GM12878 (cell line): ENCODE results near the gene FGD5. TPM values are rescaled to one million over a fixed set of nuclear protein-coding genes. Genes with fewer than 3 reads are reported as not detected.

ENCODE experiments used
- ATAC-seq: fragments of 200-7000 bp; cut with Tn5 transposase; 3 replicates; pipeline ENCODE4 v1.9.1; 2020; ENCODE audit warnings: mild to moderate bottlenecking, moderate library complexity
- BruUV-seq: library from RNA; stranded (reverse); fragments of 400-500 nt; replicated peaks from 2 replicates; lab custom pipeline; 2021; lab: Mats Ljungman, UMichigan
- CTCF ChIA-PET: fragments of 300-600 bp; sonication (Branson Sonifier 250); formaldehyde crosslinking; extraction: SDS; loops from one replicate; lab custom pipeline; 2021; ENCODE audit warnings: inconsistent platforms; lab: Yijun Ruan, JAX
- POLR2A ChIA-PET: fragments of 350-600 bp; formaldehyde crosslinking; extraction: SDS; loops from one replicate; lab custom pipeline; 2021; ENCODE audit warnings: inconsistent platforms; lab: Charles Lee
- RAD21 ChIA-PET: fragments of 300-600 bp; sonication (Branson Sonifier 250); formaldehyde crosslinking; loops from one replicate; lab custom pipeline; 2023; ENCODE audit warnings: antibody characterized with exemption; ENCODE audit not compliant: unreplicated experiment; lab: Charles Lee
- SMC1A ChIA-PET: fragments of 300-600 bp; sonication (Branson Sonifier 250); formaldehyde crosslinking; loops from one replicate; lab custom pipeline; 2023; ENCODE audit not compliant: unreplicated experiment, uncharacterized antibody; lab: Charles Lee
- DNase-seq: peaks from one replicate; pipeline ENCODE4 v3.0.0-alpha.2; 2011; ENCODE audit warnings: low read depth, low spot score
- FAIRE-seq: peaks from 3 replicates; lab custom pipeline; 2011; peaks lifted over from hg19 to GRCh38; lab: Jason Lieb, UNC
- H2AFZ ChIP-seq: 2 replicates; pipeline ENCODE4 v1.6.0; 2011; ENCODE audit warnings: low read depth, low read length, control low read depth; ENCODE audit not compliant: control insufficient read depth
- H3K27ac ChIP-seq: 2 replicates; pipeline ENCODE4 v1.5.1; 2011; ENCODE audit warnings: control low read depth; ENCODE audit not compliant: control insufficient read depth, insufficient read depth
- H3K27me3 ChIP-seq, 2 experiments: replicated peaks in 1 of 2; 2 replicates each; pipeline versions ENCODE4 v1.6.0 to v1.6.1; 2011; ENCODE audit warnings: low read length in 1 of 2; ENCODE audit not compliant: control insufficient read depth in 2 of 2, insufficient read depth in 2 of 2
- H3K36me3 ChIP-seq, 2 experiments: 2 replicates each; pipeline ENCODE4 v1.5.1; 2011; ENCODE audit warnings: low read length in 1 of 2; ENCODE audit not compliant: control insufficient read depth in 2 of 2, insufficient read depth in 2 of 2
- H3K4me1 ChIP-seq: 2 replicates; pipeline ENCODE4 v1.6.1; 2011; ENCODE audit warnings: mild to moderate bottlenecking, low read length, moderate library complexity, mixed read lengths; ENCODE audit not compliant: control insufficient read depth, insufficient read depth
- H3K4me2 ChIP-seq: 2 replicates; pipeline ENCODE4 v1.6.0; 2011; ENCODE audit warnings: control low read depth; ENCODE audit not compliant: control insufficient read depth, insufficient read depth
- H3K4me3 ChIP-seq: fragments of 200-600 bp; sonication (generic); 2 replicates; pipeline ENCODE4 v1.5.1; 2016
- H3K79me2 ChIP-seq: 2 replicates; pipeline ENCODE4 v1.6.0; 2011; ENCODE audit warnings: low read length; ENCODE audit not compliant: control insufficient read depth, insufficient read depth
- H3K9ac ChIP-seq: 2 replicates; pipeline ENCODE4 v1.8.0; 2011; ENCODE audit warnings: low read length, control low read depth, mixed read lengths; ENCODE audit not compliant: control insufficient read depth, insufficient read depth
- H3K9me3 ChIP-seq: replicated peaks from 3 replicates; pipeline ENCODE4 v1.5.1; 2011; ENCODE audit warnings: mild to moderate bottlenecking, low read length; ENCODE audit not compliant: control insufficient read depth, insufficient read depth
- H4K20me1 ChIP-seq: 2 replicates; pipeline ENCODE4 v1.6.0; 2011; ENCODE audit not compliant: control insufficient read depth, insufficient read depth
- ASH2L ChIP-seq: fragments of 300-600, 200-600 bp; sonication (generic); IDR thresholded peaks from 2 replicates; pipeline ENCODE4 v1.6.1; 2017; ENCODE audit warnings: low read depth, mild to moderate bottlenecking, borderline replicate concordance
- CBX5 ChIP-seq: sonication (generic); IDR thresholded peaks from 2 replicates; pipeline ENCODE4 v1.6.1; 2016; ENCODE audit warnings: low read depth, moderate library complexity, mild to moderate bottlenecking, inconsistent platforms
- CHD1 ChIP-seq: IDR thresholded peaks from 2 replicates; pipeline ENCODE4 v1.6.1; 2012; ENCODE audit warnings: low read depth, low read length, improper control_type of control experiment
- EP300 ChIP-seq, 2 experiments: fragments of 150-350 bp in 1 of 2; IDR thresholded peaks; 2 replicates each; pipeline ENCODE4 v1.6.1; 2011 to 2012; ENCODE audit warnings: low read depth in 2 of 2, low read length in 2 of 2, borderline replicate concordance in 1 of 2, improper control_type of control experiment in 1 of 2, inconsistent platforms in 1 of 2; ENCODE audit not compliant: control insufficient read depth in 1 of 2
- KDM1A ChIP-seq: fragments of 200-600 bp; sonication (generic); IDR thresholded peaks from 2 replicates; pipeline ENCODE4 v1.6.1; 2016; ENCODE audit warnings: borderline replicate concordance
- MYB ChIP-seq: fragments of 150-350 bp; IDR thresholded peaks from 2 replicates; pipeline ENCODE4 v1.6.1; 2014; ENCODE audit warnings: mild to moderate bottlenecking, low read depth, low read length, borderline replicate concordance
- NR2C1 ChIP-seq: fragments of 450-650 bp; IDR thresholded peaks from 2 replicates; pipeline ENCODE4 v1.6.1; 2017; ENCODE audit warnings: antibody characterized with exemption, mild to moderate bottlenecking, moderate library complexity
- NRF1 ChIP-seq: conservative IDR thresholded peaks from 2 replicates; pipeline ENCODE4 v1.6.1; 2011; ENCODE audit warnings: mild to moderate bottlenecking, low read depth, low read length, improper control_type of control experiment
- POLR2AphosphoS2 ChIP-seq: IDR thresholded peaks from 2 replicates; pipeline ENCODE4 v1.6.1; 2011; ENCODE audit warnings: low read depth, mild to moderate bottlenecking, low read length, improper control_type of control experiment, moderate library complexity
- RAD51 ChIP-seq: fragments of 450-650 bp; IDR thresholded peaks from 2 replicates; pipeline ENCODE4 v1.6.1; 2016; ENCODE audit warnings: moderate library complexity, mild to moderate bottlenecking, inconsistent platforms
- SIN3A ChIP-seq: IDR thresholded peaks from 2 replicates; pipeline ENCODE4 v1.6.1; 2012; ENCODE audit warnings: low read depth, low read length, improper control_type of control experiment
- SUZ12 ChIP-seq: fragments of 200-600 bp; sonication (generic); IDR thresholded peaks from one replicate; pipeline ENCODE4 v1.6.1; 2018; ENCODE audit warnings: antibody characterized with exemption, mild to moderate bottlenecking; ENCODE audit not compliant: unreplicated experiment
- ZNF207 ChIP-seq: fragments of 450-650 bp; IDR thresholded peaks from 2 replicates; pipeline ENCODE4 v1.6.1; 2014; ENCODE audit warnings: antibody characterized with exemption, mild to moderate bottlenecking, borderline replicate concordance
- WGBS: methylation state at CpG from one replicate; pipeline ENCODE4 v1.1.6; 2016; ENCODE audit warnings: low lambda C conversion rate; ENCODE audit not compliant: insufficient replicate concordance, insufficient coverage; ENCODE audit errors: missing lambda C conversion rate; 5-methylcytosine and 5-hydroxymethylcytosine counted together
- in situ Hi-C: fragments of 300-500 bp; cut with MboI; formaldehyde crosslinking; loops from 9 replicates; pipeline ENCODE4 v1.14.3; 2018; ENCODE audit warnings: mixed read lengths
- intact Hi-C: fragments of 100-400 bp; cut with micrococcal nuclease; formaldehyde crosslinking; loops from one replicate; pipeline ENCODE4 v1.14.2; 2022; ENCODE audit not compliant: unreplicated experiment
- polyA plus RNA-seq, 11 experiments: library from polyadenylated mRNA; depleted of rRNA in 4 of 11; unstranded in 6 of 11; stranded (reverse) in 5 of 11; fragments of >200 nt; fragmentation: Nextera tagmentation in 4 of 11; fragmentation: Illumina TruSeq in 1 of 11; extraction: Ambion mirVana in 4 of 11; extraction: Trizol in 1 of 11; gene quantifications; 1 replicate in 1 of 11; 2 replicates in 10 of 11; pipeline versions ENCODE4 v1.2.1 to v1.2.3, GENCODE V29; 2011 to 2016; ENCODE audit warnings: inconsistent platforms in 2 of 11, missing spikeins in 2 of 11, low read depth in 1 of 11
- total RNA-seq, 4 experiments: library from RNA; depleted of rRNA in 3 of 4; stranded (reverse); fragments of >200 nt in 3 of 4; fragmentation: Illumina TruSeq in 1 of 4; extraction: Trizol in 1 of 4; gene quantifications; 2 replicates each; pipeline versions ENCODE4 v1.2.1 to v1.2.3, GENCODE V29; 2013 to 2021
- TF ChIP-seq, protein P1 (sequence below): IDR thresholded peaks from 2 replicates; pipeline ENCODE4 v1.6.1; 2012; ENCODE audit warnings: low read length, inconsistent platforms
- TF ChIP-seq, protein P2 (sequence below): fragments of 150-350 bp; IDR thresholded peaks from 2 replicates; pipeline ENCODE4 v1.6.1; 2014; ENCODE audit warnings: mild to moderate bottlenecking, low read depth, low read length

Gene FGD5
- total and polyA plus RNA-seq, 10 of the 15 experiments (the other 5 are each of a cell fraction or from before 2014, with no cell fraction given): 0.03 to 0.13 (median 0.11) TPM; not detected in 3

DNA sequence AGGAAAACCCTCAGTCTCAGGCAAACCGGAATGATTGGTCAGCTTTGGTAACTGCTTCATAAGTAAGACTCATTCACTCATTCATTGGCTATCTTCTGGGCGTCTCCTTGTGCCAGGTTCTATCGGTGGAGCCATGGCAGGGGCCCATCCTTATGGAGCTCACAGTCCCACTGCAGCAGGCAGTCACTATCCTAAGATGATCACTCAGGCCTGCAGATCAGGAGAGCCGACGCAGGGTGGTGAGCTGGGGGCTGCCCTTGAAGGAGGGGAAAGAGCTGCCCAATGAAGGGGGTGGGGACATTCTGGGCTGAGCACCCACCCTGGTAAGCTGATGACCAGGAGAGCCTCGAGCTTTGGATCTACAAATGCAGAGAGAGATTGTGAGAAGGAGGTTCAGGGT lies 20.5 kb upstream of the FGD5 start:
- in situ Hi-C loops: loop anchor here (5.0 kb wide), 1 partner anchor 124 kb away; no protein-coding TSS in a partner anchor

More for the DNA sequence above, 20.5 kb upstream of the FGD5 start:
- no peak for FAIRE-seq
- Histone ChIP-seq H3K79me2 (no peaks in the 10 kb centered on the region), H3K27me3 (peaks cover 1 to 2% of the 10 kb centered on the region in 2 experiments; a peak in 2 of 4 replicates), H3K9ac (no peak overlapping the region), H3K27ac (no peak overlapping the region), H3K9me3 (no peaks in the 10 kb centered on the region), H3K36me3 (no peaks in the 10 kb centered on the region), H4K20me1 (no peaks in the 10 kb centered on the region), H3K4me2 (no peak overlapping the region), H2AFZ (no peak overlapping the region), H3K4me3 (no peak overlapping the region), H3K4me1 (no peaks in the 10 kb centered on the region)
- 35% methylated on average over 6 of the region's 6 CpGs for WGBS
- POLR2A ChIA-PET: no interaction called here
- intact Hi-C loops: no loop called here
- no peak for TF ChIP-seq SIN3A
- no peak for TF ChIP-seq ZNF207
- TF ChIP-seq ASH2L: no peak
- no peak for TF ChIP-seq NRF1
- TF ChIP-seq, protein P1, sequence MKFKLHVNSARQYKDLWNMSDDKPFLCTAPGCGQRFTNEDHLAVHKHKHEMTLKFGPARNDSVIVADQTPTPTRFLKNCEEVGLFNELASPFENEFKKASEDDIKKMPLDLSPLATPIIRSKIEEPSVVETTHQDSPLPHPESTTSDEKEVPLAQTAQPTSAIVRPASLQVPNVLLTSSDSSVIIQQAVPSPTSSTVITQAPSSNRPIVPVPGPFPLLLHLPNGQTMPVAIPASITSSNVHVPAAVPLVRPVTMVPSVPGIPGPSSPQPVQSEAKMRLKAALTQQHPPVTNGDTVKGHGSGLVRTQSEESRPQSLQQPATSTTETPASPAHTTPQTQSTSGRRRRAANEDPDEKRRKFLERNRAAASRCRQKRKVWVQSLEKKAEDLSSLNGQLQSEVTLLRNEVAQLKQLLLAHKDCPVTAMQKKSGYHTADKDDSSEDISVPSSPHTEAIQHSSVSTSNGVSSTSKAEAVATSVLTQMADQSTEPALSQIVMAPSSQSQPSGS: no peak
- no peak for TF ChIP-seq SUZ12
- no peak for TF ChIP-seq KDM1A
- TF ChIP-seq NR2C1: no peak
- no peak for TF ChIP-seq CBX5
- TF ChIP-seq, protein P2, sequence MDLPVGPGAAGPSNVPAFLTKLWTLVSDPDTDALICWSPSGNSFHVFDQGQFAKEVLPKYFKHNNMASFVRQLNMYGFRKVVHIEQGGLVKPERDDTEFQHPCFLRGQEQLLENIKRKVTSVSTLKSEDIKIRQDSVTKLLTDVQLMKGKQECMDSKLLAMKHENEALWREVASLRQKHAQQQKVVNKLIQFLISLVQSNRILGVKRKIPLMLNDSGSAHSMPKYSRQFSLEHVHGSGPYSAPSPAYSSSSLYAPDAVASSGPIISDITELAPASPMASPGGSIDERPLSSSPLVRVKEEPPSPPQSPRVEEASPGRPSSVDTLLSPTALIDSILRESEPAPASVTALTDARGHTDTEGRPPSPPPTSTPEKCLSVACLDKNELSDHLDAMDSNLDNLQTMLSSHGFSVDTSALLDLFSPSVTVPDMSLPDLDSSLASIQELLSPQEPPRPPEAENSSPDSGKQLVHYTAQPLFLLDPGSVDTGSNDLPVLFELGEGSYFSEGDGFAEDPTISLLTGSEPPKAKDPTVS: no peak
- TF ChIP-seq MYB: no peak
- no peak for TF ChIP-seq EP300 (IDR thresholded peaks at IDR 0.05; ENCODE audit: borderline replicate concordance in 1 of 2, control insufficient read depth in 1 of 2, low read depth in 2 of 2, low read length in 2 of 2)
- no peak for TF ChIP-seq RAD51
- no peak for TF ChIP-seq CHD1
- no peak for TF ChIP-seq POLR2AphosphoS2
- no TSS peak for BruUV-seq
- SMC1A ChIA-PET: no interaction called here
- CTCF ChIA-PET: interaction anchor here (0.8 to 2.9 kb wide), 5 partner anchors 8 to 126 kb away, joined by 3 to 9 read pairs (median 3); no protein-coding TSS in a partner anchor
- RAD21 ChIA-PET: no interaction called here
- ATAC-seq: no peak
- no peak for DNase-seq
